WTC11 (cell line): ENCODE data around the gene NAGA. TPM values are rescaled to one million over a fixed set of nuclear protein-coding genes. Genes with fewer than 3 reads are reported as not detected.

Experiments
- ATAC-seq: fragments of 200-7000 bp; cut with Tn5 transposase; 2 replicates; pipeline ENCODE4 v1.10.0; 2021; ENCODE audit warnings: mild to moderate bottlenecking, moderate library complexity
- CTCF ChIA-PET: fragments of 300-600 bp; sonication (Branson Sonifier 250); formaldehyde crosslinking; loops from one replicate; lab custom pipeline; 2021; ENCODE audit warnings: antibody characterized with exemption; lab: Charles Lee
- POLR2A ChIA-PET: fragments of 350-600 bp; sonication (Branson Sonifier 250); formaldehyde crosslinking; loops from one replicate; lab custom pipeline; 2021; ENCODE audit warnings: antibody characterized with exemption; lab: Charles Lee
- DNase-seq: peaks from one replicate; pipeline ENCODE4 v3.0.0; 2021; ENCODE audit warnings: low spot score
- H3K27ac Mint-ChIP-seq: 2 replicates; pipeline ENCODE4 v1.8.0; 2021; ENCODE audit warnings: mixed read lengths
- H3K27me3 Mint-ChIP-seq: 2 replicates; pipeline ENCODE4 v1.8.0; 2021; ENCODE audit warnings: low read depth, mild to moderate bottlenecking, moderate library complexity, mixed read lengths
- H3K36me3 Mint-ChIP-seq: 2 replicates; pipeline ENCODE4 v1.8.0; 2021; ENCODE audit warnings: mixed read lengths
- H3K4me1 Mint-ChIP-seq: 2 replicates; pipeline ENCODE4 v1.8.0; 2022; ENCODE audit warnings: mixed read lengths
- H3K4me3 Mint-ChIP-seq: 2 replicates; pipeline ENCODE4 v1.8.0; 2021; ENCODE audit warnings: mild to moderate bottlenecking, moderate library complexity, mixed read lengths
- H3K9me3 Mint-ChIP-seq: 2 replicates; pipeline ENCODE4 v1.8.0; 2021; ENCODE audit warnings: mixed read lengths
- AR ChIP-seq: fragments of 250-450 bp; sonication (Bioruptor Pico); IDR thresholded peaks from 2 replicates; pipeline ENCODE4 v1.9.0; 2021; ENCODE audit warnings: mild to moderate bottlenecking
- CBFB ChIP-seq: sonication (generic); formaldehyde crosslinking; IDR thresholded peaks from 2 replicates; pipeline ENCODE4 v1.8.1; 2022; ENCODE audit warnings: mild to moderate bottlenecking, low read depth, missing genetic modification reagents
- CTCF ChIP-seq: fragments of 200-600 bp; IDR thresholded peaks from 2 replicates; pipeline ENCODE4 v1.8.0; 2022; ENCODE audit warnings: antibody characterized with exemption
- EMX1 ChIP-seq: fragments of 250-450 bp; sonication (Bioruptor Pico); IDR thresholded peaks from 2 replicates; pipeline ENCODE4 v1.8.0; 2021; ENCODE audit warnings: mild to moderate bottlenecking
- FOXJ3 ChIP-seq: sonication (generic); formaldehyde crosslinking; IDR thresholded peaks from 2 replicates; pipeline ENCODE4 v1.9.0; 2021; ENCODE audit warnings: missing genetic modification reagents, mild to moderate bottlenecking, borderline replicate concordance
- GABPB1 ChIP-seq: sonication (generic); formaldehyde crosslinking; IDR thresholded peaks from 2 replicates; pipeline ENCODE4 v1.8.1; 2023; ENCODE audit warnings: mild to moderate bottlenecking, missing genetic modification reagents
- HMGXB4 ChIP-seq: sonication (generic); formaldehyde crosslinking; IDR thresholded peaks from 2 replicates; pipeline ENCODE4 v1.8.1; 2023; ENCODE audit warnings: mild to moderate bottlenecking, moderate library complexity, missing genetic modification reagents
- IRF2 ChIP-seq: sonication (generic); formaldehyde crosslinking; IDR thresholded peaks from 2 replicates; pipeline ENCODE4 v1.8.0; 2022; ENCODE audit warnings: low read depth, missing genetic modification reagents, borderline replicate concordance
- MAX ChIP-seq: sonication (generic); formaldehyde crosslinking; IDR thresholded peaks from 2 replicates; pipeline ENCODE4 v1.8.0; 2022; ENCODE audit warnings: mild to moderate bottlenecking, missing genetic modification reagents
- MLX ChIP-seq: sonication (generic); formaldehyde crosslinking; IDR thresholded peaks from 2 replicates; pipeline ENCODE4 v1.8.1; 2023; ENCODE audit warnings: mild to moderate bottlenecking, missing genetic modification reagents, moderate library complexity
- MXD4 ChIP-seq: fragments of 250-450 bp; sonication (Bioruptor Pico); IDR thresholded peaks from 2 replicates; pipeline ENCODE4 v1.8.0; 2021; ENCODE audit warnings: mild to moderate bottlenecking, moderate library complexity, borderline replicate concordance
- PRRX2 ChIP-seq: fragments of 250-450 bp; sonication (Bioruptor Pico); IDR thresholded peaks from 2 replicates; pipeline ENCODE4 v1.8.0; 2021; ENCODE audit warnings: mild to moderate bottlenecking
- ZNF396 ChIP-seq: fragments of 250-450 bp; sonication (Bioruptor Pico); IDR thresholded peaks from 2 replicates; pipeline ENCODE4 v1.8.0; 2021; ENCODE audit warnings: mild to moderate bottlenecking, moderate library complexity, borderline replicate concordance
- ZNF416 ChIP-seq: fragments of 250-450 bp; sonication (Bioruptor Pico); IDR thresholded peaks from 2 replicates; pipeline ENCODE4 v1.9.0; 2021; ENCODE audit warnings: mild to moderate bottlenecking, inconsistent platforms
- ZNF512 ChIP-seq: sonication (generic); formaldehyde crosslinking; IDR thresholded peaks from 2 replicates; pipeline ENCODE4 v1.8.1; 2022; ENCODE audit warnings: missing genetic modification reagents, borderline replicate concordance
- total RNA-seq: library from RNA; stranded (reverse); gene quantifications from 3 replicates; pipeline ENCODE4 v1.2.3, GENCODE V29; 2021

NAGA gene
- total RNA-seq, 1 experiment from 2014 or later, result 19.4 TPM

- no peak for DNase-seq
- POLR2A ChIA-PET, result no interaction called here
- Mint-ChIP-seq H3K27ac (no peak overlapping the region), H3K4me1 (peaks cover 17% of the 10 kb centered on the region), H3K36me3 (peaks cover 67% of the 10 kb centered on the region), H3K9me3 (peaks cover 29% of the 10 kb centered on the region), H3K4me3 (no peak overlapping the region), H3K27me3 (peaks cover 18% of the 10 kb centered on the region)
- ATAC-seq, result no peak
- CTCF ChIA-PET, result interaction anchor here (2.2 kb wide), 1 partner anchor 30 kb away, joined by 7 read pairs; the partner anchor contains the start of gene NDUFA6
- no peak for TF ChIP-seq MLX (CRISPR knock-in tag)
- TF ChIP-seq ZNF416 (CRISPR knock-in tag), result no peak
- TF ChIP-seq ZNF396 (CRISPR knock-in tag), result no peak
- no peak for TF ChIP-seq ZNF512
- TF ChIP-seq PRRX2 (CRISPR knock-in tag), result no peak
- TF ChIP-seq HMGXB4 (CRISPR knock-in tag), result no peak
- no peak for TF ChIP-seq CTCF
Measured at GRCh38 chr22:42061041-42061440, 9.6 kb downstream of the NAGA start.

- POLR2A ChIA-PET, result no interaction called here
- Mint-ChIP-seq H3K36me3 (peaks cover 64% of the 10 kb centered on the region), H3K4me1 (peaks cover 13% of the 10 kb centered on the region), H3K27ac (no peak overlapping the region), H3K27me3 (peaks cover 19% of the 10 kb centered on the region), H3K4me3 (no peak overlapping the region), H3K9me3 (peaks cover 34% of the 10 kb centered on the region)
- TF ChIP-seq IRF2 (no peak), EMX1 (CRISPR knock-in tag) (no peak), MXD4 (no peak), GABPB1 (CRISPR knock-in tag) (no peak), CBFB (CRISPR knock-in tag) (no peak), MAX (no peak), AR (no peak), FOXJ3 (CRISPR knock-in tag) (no peak)
- DNase-seq (no peak), ATAC-seq (no peak)
- CTCF ChIA-PET, result interaction anchor here (2.2 kb wide), 1 partner anchor 31 kb away, joined by 7 read pairs; the partner anchor contains the start of gene NDUFA6
Measured at GRCh38 chr22:42060489-42060888, 10.1 kb downstream of the NAGA start.
